Vagina (tissue), 2 donors: ENCODE results near the gene RAC2. TPM values are rescaled to one million over a fixed set of nuclear protein-coding genes. Genes with fewer than 3 reads are reported as not detected.

ENCODE experiments used
- DNase-seq, 2 donors: peaks; one replicate each; pipeline ENCODE4 v3.0.0-alpha.2; 2017; ENCODE audit errors: extremely low spot score in 2 of 2
- H3K27ac ChIP-seq: fragments of 200-600 bp; sonication (generic); one replicate; pipeline ENCODE4 v1.5.1; 2019
- H3K27me3 ChIP-seq: fragments of 200-600 bp; sonication (generic); one replicate; pipeline ENCODE4 v1.5.1; 2019
- H3K36me3 ChIP-seq, 2 donors: fragments of 200-600 bp; sonication (generic); one replicate each; pipeline ENCODE4 v1.5.1; 2017 to 2019
- H3K4me1 ChIP-seq: fragments of 200-600 bp; sonication (generic); one replicate; pipeline ENCODE4 v1.5.1; 2019
- H3K4me3 ChIP-seq, 2 donors: fragments of 200-600 bp; sonication (generic); 1 replicate in 1 of 2; 2 replicates in 1 of 2; pipeline ENCODE4 v1.5.1; 2016 to 2019
- H3K9me3 ChIP-seq: fragments of 200-600 bp; sonication (generic); one replicate; pipeline ENCODE4 v1.5.1; 2019
- CTCF ChIP-seq, 3 experiments: fragments of 450-650 bp in 2 of 3; fragments of 200-600 bp in 1 of 3; sonication (generic) in 1 of 3; IDR thresholded peaks; one replicate each; pipeline ENCODE4 v1.5.1; 2017 to 2019; ENCODE audit warnings: antibody characterized with exemption in 3 of 3, mild to moderate bottlenecking in 2 of 3, moderate library complexity in 2 of 3
- POLR2A ChIP-seq, 2 donors: fragments of 450-650 bp; IDR thresholded peaks; one replicate each; pipeline ENCODE4 v1.6.1; 2017; ENCODE audit warnings: antibody characterized with exemption in 2 of 2, mild to moderate bottlenecking in 2 of 2, moderate library complexity in 2 of 2
- POLR2AphosphoS5 ChIP-seq, 2 donors: sonication (generic); formaldehyde crosslinking; IDR thresholded peaks; one replicate each; pipeline ENCODE4 v1.9.0; 2017; ENCODE audit warnings: antibody characterized with exemption in 2 of 2, mild to moderate bottlenecking in 2 of 2, low read depth in 1 of 2; ENCODE audit not compliant: insufficient read depth in 1 of 2
- intact Hi-C: fragments of 100-400 bp; cut with DNase I; formaldehyde crosslinking; loops from one replicate; pipeline ENCODE4 v1.15.1; 2023
- total RNA-seq: library from RNA; depleted of rRNA; stranded (reverse); fragments of >200 nt; gene quantifications from one replicate; pipeline ENCODE4 v1.2.3, GENCODE V29; 2016

The RAC2 gene
- total RNA-seq, 1 donor from 2014 or later, result 15.7 TPM

GRCh38 chr22:37186228-37186996 lies 57.7 kb downstream of the RAC2 start:
- Histone ChIP-seq H3K9me3 (no peaks in the 10 kb centered on the region), H3K4me1 (peaks cover 59% of the 10 kb centered on the region), H3K27ac (peak overlapping the region; percentile 90), H3K36me3 (no peaks in the 10 kb centered on the region), H3K4me3 (no peak overlapping the region), H3K27me3 (no peaks in the 10 kb centered on the region)
- intact Hi-C loops, result no loop called here
- TF ChIP-seq CTCF (IDR thresholded peaks at IDR 0.05), result no peak
- no peak for TF ChIP-seq POLR2AphosphoS5 (IDR thresholded peaks at IDR 0.05; ENCODE audit: insufficient read depth in 1 of 2, low read depth in 1 of 2)
- no peak for TF ChIP-seq POLR2A (IDR thresholded peaks at IDR 0.05)
- no peak for DNase-seq

GRCh38 chr22:37185646-37186227 lies 58.3 kb downstream of the RAC2 start:
- Histone ChIP-seq H3K4me1 (peaks cover 59% of the 10 kb centered on the region), H3K36me3 (no peaks in the 10 kb centered on the region), H3K27me3 (no peaks in the 10 kb centered on the region), H3K9me3 (no peaks in the 10 kb centered on the region), H3K27ac (no peak overlapping the region), H3K4me3 (no peak overlapping the region)
- TF ChIP-seq CTCF (IDR thresholded peaks at IDR 0.05) (no peak), POLR2AphosphoS5 (IDR thresholded peaks at IDR 0.05; ENCODE audit: insufficient read depth in 1 of 2, low read depth in 1 of 2) (no peak), POLR2A (IDR thresholded peaks at IDR 0.05) (no peak)
- intact Hi-C loops, result no loop called here
- no peak for DNase-seq

GRCh38 chr22:37184816-37185541 lies 59.1 kb downstream of the RAC2 start:
- no peak for DNase-seq
- TF ChIP-seq POLR2A (IDR thresholded peaks at IDR 0.05) (no peak), POLR2AphosphoS5 (IDR thresholded peaks at IDR 0.05; ENCODE audit: insufficient read depth in 1 of 2, low read depth in 1 of 2) (no peak), CTCF (IDR thresholded peaks at IDR 0.05) (no peak)
- H3K36me3 ChIP-seq, result no peaks in the 10 kb centered on the region
- H3K9me3 ChIP-seq, result no peaks in the 10 kb centered on the region
- no peak overlapping the region for H3K4me3 ChIP-seq
- intact Hi-C loops, result no loop called here
- H3K27me3 ChIP-seq, result no peaks in the 10 kb centered on the region
- no peak overlapping the region for H3K27ac ChIP-seq
- H3K4me1 ChIP-seq, result peaks cover 56% of the 10 kb centered on the region

- Histone ChIP-seq H3K27me3 (no peaks in the 10 kb centered on the region), H3K4me3 (no peak overlapping the region), H3K4me1 (peaks cover 50% of the 10 kb centered on the region), H3K36me3 (no peaks in the 10 kb centered on the region), H3K27ac (no peak overlapping the region), H3K9me3 (no peaks in the 10 kb centered on the region)
- TF ChIP-seq POLR2AphosphoS5 (IDR thresholded peaks at IDR 0.05; ENCODE audit: insufficient read depth in 1 of 2, low read depth in 1 of 2), result no peak
- no peak for TF ChIP-seq POLR2A (IDR thresholded peaks at IDR 0.05)
- no peak for TF ChIP-seq CTCF (IDR thresholded peaks at IDR 0.05)
- intact Hi-C loops, result no loop called here
- DNase-seq, result no peak
Measured at GRCh38 chr22:37184380-37184755, 59.7 kb downstream of the RAC2 start.
